Right ventricle myocardium superior (tissue), 1 donor: ENCODE data around the gene HAO2. TPM values are rescaled to one million over a fixed set of nuclear protein-coding genes. Genes with fewer than 3 reads are reported as not detected.
"Not testable (repeated sequence)": the region's sequence is repeated elsewhere in the genome, so short reads cannot be mapped to it uniquely, and the experiment has no call there.

Experiments used
- ATAC-seq: fragments of 200-7000 bp; cut with Tn5 transposase; one replicate; pipeline ENCODE4 v1.9.1; 2020; ENCODE audit warnings: mild to moderate bottlenecking; ENCODE audit not compliant: poor library complexity
- DNase-seq: peaks from one replicate; pipeline ENCODE4 v3.0.0-alpha.2; 2020
- intact Hi-C: fragments of 100-400 bp; cut with DNase I; formaldehyde crosslinking; loops from one replicate; pipeline ENCODE4 v1.11.2; 2022
- total RNA-seq: library from RNA; stranded (reverse); fragmentation: NEBNext Ultra II Directional; extraction: Animal tissue kit (Norgen Biotek cat#: 25700); gene quantifications from one replicate; pipeline ENCODE4 v1.2.1, GENCODE V29; 2021
- donor health status: DM: no; HTN: yes; CAD: no; lungs with severe emphysema.

The HAO2 gene
- total RNA-seq, 1 donor from 2014 or later = not detected

- DNase-seq (no peak), ATAC-seq (no peak)
- intact Hi-C loops = no loop called here
Measured at GRCh38 chr1:119374208-119374874, 5.8 kb downstream of the HAO2 start.

GRCh38 chr1:119375366-119375765 is 6.8 kb downstream of the HAO2 start:
- ATAC-seq = no peak
- intact Hi-C loops = no loop called here
- no peak for DNase-seq

GRCh38 chr1:119376594-119376993 is 8.0 kb downstream of the HAO2 start:
- ATAC-seq (no peak), DNase-seq (no peak)
- intact Hi-C loops = no loop called here

GRCh38 chr1:119377594-119377993 is 9.0 kb downstream of the HAO2 start:
- DNase-seq, intact Hi-C loops, ATAC-seq: not testable (repeated sequence)

- intact Hi-C loops = no loop called here
- no peak for ATAC-seq
- DNase-seq = no peak
Measured at GRCh38 chr1:119379117-119379516, 10.5 kb downstream of the HAO2 start.

DNA sequence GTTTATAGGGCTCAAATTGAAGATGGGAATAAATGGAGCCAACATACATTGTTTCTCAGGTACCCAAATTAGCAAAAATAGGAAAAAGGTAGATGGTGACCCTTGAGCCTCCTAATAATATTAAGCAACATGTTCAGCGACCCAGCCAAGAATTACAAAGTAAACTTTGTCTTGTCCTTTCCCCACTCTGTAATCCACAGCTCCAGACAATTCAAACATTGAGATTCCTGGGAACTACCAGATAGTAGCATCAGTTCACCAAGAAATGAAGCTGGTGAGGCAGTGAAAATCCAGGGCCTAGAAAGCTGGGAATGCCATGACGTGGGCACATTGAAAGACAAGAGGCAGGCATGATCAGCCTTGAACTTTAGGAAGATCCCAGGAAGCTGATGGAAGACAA is 11.7 kb downstream of the HAO2 start:
- DNase-seq (no peak), ATAC-seq (no peak)
- intact Hi-C loops = no loop called here

DNA sequence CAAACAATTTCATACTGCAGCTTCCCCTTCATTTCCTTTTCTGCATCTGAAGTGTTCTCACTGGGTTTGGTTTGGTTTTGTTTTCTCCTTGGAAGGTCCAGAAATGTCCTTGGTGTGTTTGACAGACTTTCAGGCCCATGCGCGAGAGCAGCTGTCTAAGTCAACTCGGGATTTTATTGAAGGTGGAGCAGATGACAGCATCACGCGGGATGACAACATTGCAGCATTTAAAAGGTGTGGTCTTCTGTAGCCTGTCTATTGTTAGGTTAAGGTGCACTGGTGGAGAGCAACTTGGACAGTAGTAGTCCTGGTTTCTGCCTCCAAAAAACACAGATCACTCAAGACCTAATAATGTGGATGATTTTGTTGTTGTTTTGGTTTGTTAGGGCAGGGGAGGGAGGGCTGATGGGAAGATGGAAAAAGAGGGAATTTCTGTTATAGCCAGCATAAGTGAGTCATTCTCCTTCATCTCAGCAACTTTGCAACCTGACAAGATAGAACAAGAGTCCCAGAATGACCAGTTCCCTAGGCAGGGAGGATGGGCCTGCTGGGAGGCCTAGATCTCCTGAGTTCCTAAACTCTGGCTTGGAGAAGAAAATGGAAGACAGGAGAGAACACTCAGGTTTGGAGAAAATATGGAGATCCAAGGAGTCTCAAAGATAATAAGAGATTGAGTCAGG is 12.5 kb downstream of the HAO2 start:
- intact Hi-C loops = no loop called here

DNA sequence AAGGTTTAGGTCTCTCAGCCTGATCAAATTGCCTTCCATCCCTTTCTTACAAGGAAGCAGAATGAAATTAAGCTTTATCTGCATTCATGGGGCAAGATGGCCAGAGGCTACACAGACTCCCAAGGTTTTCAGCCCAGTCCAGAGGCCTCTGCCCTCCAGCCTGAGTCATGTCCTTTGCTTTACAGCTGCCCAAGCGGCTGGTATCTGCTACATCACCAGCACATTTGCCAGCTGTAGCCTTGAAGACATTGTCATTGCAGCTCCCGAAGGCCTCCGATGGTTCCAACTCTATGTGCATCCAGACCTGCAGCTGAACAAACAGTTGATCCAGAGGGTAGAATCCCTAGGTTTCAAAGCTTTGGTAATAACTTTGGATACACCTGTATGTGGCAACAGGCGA is 16.0 kb downstream of the HAO2 start:
- intact Hi-C loops = no loop called here
- ATAC-seq (no peak), DNase-seq (no peak)

More for the DNA sequence above, 12.5 kb downstream of the HAO2 start:
- ATAC-seq (no peak), DNase-seq (no peak)

GRCh38 chr1:119385650-119386049 is 17.1 kb downstream of the HAO2 start:
- no peak for ATAC-seq
- intact Hi-C loops = no loop called here

GRCh38 chr1:119387858-119388257 is 19.3 kb downstream of the HAO2 start:
- intact Hi-C loops = no loop called here
- ATAC-seq (no peak), DNase-seq (no peak)

More at GRCh38 chr1:119385650-119386049, 17.1 kb downstream of the HAO2 start:
- DNase-seq = no peak

DNA sequence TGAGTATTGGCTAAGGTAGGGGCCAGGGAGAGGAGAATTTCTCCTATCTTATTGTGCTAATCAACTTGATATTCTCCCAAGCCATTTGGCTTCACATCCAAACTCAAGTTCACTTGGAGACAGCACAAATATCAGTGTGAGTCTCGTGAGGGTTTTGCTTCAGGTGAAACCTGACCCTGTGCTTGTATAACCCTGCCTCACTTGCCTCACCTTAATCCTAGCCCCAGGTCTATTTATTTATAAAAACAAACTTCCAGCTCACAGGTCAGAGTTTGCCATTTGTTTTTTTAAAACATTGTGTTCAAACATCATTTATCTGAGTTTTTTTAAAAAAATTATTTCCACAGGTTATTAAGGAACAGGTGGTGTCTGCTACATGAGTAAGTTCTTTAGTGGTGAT is 19.9 kb downstream of the HAO2 start:
- intact Hi-C loops = no loop called here
- ATAC-seq (no peak), DNase-seq (no peak)

GRCh38 chr1:119390526-119390925 is 21.9 kb downstream of the HAO2 start:
- intact Hi-C loops = no loop called here
- DNase-seq (no peak), ATAC-seq (no peak)

DNA sequence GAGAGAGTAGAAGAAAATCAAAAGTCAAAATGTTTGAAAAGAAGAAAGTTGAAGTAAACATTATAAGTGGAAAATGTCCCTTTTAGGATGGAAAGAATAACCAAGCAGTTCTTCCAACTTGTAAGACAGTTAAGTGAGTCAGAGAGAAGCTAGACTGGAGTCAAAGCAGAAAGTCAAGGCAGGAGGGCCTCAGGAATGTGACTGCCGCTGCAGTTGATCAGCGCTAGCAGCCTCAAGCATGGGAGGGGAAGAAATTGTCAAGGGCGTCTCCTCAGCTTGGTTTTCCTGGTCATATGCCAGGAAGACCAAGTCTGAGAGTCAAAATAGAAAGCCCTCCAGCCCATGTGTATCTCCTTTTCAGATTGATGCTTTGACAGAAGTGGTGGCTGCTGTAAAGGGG is 23.2 kb downstream of the HAO2 start:
- intact Hi-C loops = no loop called here
- ATAC-seq (no peak), DNase-seq (no peak)

GRCh38 chr1:119394085-119394484 is 25.5 kb downstream of the HAO2 start:
- DNase-seq (no peak), ATAC-seq (no peak)
- intact Hi-C loops = no loop called here

DNA sequence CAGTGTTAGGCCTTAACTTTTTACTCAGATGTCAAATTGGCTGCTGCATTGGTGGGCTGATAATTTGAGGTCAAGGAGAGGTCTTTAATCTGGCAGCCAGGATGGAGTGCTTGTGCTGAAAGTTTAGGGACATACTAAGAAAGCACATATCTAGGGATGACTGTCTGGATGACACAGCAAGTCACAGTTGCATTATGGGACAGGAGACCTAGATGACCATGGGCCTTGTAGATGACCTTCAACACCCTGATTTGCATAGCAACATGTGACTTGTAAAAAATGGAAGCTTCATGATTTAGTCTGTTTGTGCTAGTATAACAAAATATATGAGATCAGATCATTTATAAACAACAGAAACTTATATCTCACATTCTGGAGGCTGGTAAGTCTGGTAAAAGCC is 28.4 kb downstream of the HAO2 start:
- intact Hi-C loops = no loop called here
- ATAC-seq = no peak
- DNase-seq = no peak

- ATAC-seq = no peak
- DNase-seq = no peak
- intact Hi-C loops = no loop called here
Measured at GRCh38 chr1:119397986-119398385, 29.4 kb downstream of the HAO2 start.

DNA sequence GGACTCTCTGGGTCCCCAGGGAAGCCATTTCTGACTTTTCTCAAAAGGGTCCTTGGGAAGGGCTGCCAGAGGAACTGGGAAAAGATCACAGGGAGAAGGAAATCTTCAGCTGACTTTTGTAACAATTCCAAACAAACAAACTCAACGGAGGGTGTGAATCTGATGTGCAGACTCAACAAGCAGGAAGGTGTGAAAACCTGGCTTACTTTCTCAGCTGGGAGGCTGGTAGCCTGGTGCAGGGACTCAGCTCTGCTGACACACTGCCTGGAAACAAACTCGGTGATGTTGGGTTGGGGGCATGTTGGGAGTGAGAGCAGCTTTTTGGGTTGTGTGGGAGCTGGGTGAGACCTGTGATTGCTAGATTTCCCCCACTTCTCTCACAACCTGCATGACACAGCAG is 36.2 kb downstream of the HAO2 start:
- ATAC-seq = no peak
- intact Hi-C loops = no loop called here
- DNase-seq = no peak

DNA sequence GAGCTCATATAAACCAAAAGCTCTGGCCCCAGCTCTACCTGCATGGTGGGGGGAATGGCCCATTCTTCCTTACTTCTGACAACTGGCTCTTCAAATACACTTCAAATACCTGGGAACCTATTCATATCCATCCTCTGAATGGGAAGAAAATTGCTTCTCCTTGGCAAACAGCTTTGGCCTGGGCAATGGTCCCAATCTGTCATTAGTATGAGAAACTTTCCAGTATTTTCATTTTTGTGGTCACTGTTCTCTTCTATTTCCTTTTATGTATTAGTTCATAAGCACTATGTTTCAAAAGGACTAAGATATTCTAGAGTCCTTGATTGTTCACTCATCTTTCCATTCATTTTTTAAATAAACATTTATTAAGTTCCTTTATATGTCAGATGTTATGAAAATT is 41.1 kb downstream of the HAO2 start:
- intact Hi-C loops = no loop called here

DNA sequence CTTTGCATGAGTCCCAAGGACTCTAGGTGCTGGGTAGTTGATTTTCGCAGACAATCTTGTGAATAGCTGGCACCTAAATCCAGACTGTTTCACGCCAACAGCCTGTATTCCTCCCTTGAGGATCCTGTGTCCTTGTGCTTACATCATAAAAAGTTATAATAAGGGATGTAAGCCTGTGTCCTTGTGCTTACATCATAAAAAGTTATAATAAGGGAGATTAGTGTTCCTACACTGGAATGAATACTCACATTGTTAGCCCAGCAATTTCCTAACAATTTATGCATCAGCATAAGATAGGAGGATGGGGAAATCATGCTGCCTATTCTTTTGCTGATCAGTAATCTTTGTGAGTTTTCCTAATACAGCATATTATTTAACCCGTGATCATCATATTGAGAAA is 42.4 kb downstream of the HAO2 start:
- no peak for ATAC-seq
- DNase-seq = no peak
- intact Hi-C loops = no loop called here

More for the DNA sequence above, 41.1 kb downstream of the HAO2 start:
- ATAC-seq = no peak
- no peak for DNase-seq

- ATAC-seq = no peak
- intact Hi-C loops = no loop called here
Measured at GRCh38 chr1:119414950-119415349, 46.4 kb downstream of the HAO2 start, which contains the start of gene HSD3B2. Gene HSD3B2, plus strand, starts transcription at chr1:119415150. Its CDS starts 270 bp downstream, at chr1:119415420.

More at GRCh38 chr1:119414950-119415349, 46.4 kb downstream of the HAO2 start, which contains the start of gene HSD3B2:
- DNase-seq = no peak
